ENCODE measurements around the gene NR2C2AP. TPM values are rescaled to one million over a fixed set of nuclear protein-coding genes. Genes with fewer than 3 reads are reported as not detected.

Gene NR2C2AP
- total and polyA plus RNA-seq, 2 of the 13 experiments (the other 11 are each of a cell fraction or from before 2014, with no cell fraction given), result 12.2 to 26.8 TPM

GRCh38 chr19:19192078-19192882 is 10.9 kb downstream of the NR2C2AP start, which contains the start of the genes BORCS8 and RFXANK (continued):
- no peak for TF ChIP-seq ZNF33A (CRISPR knock-in tag; IDR thresholded peaks at IDR 0.05; ENCODE audit: borderline replicate concordance)
- TF ChIP-seq MBNL3 (CRISPR knock-in tag; conservative IDR thresholded peaks at IDR 0.05), result no peak
- no peak for TF ChIP-seq ZNF546 (CRISPR knock-in tag; conservative IDR thresholded peaks at IDR 0.05)
- 0 out of 2 replicates have a peak, but pooled peaks have one; percentile 13 for TF ChIP-seq ZSCAN9 (CRISPR knock-in tag; IDR thresholded peaks at IDR 0.05; ENCODE audit: borderline replicate concordance)
- TF ChIP-seq CHD4 (IDR thresholded peaks at IDR 0.05; ENCODE audit: borderline replicate concordance, low read length), result no peak
- no peak for TF ChIP-seq TCF7L2 (IDR thresholded peaks at IDR 0.05; ENCODE audit: low read depth, low read length)
- peak; percentile 58; the same call in 1 of the 2 replicates for TF ChIP-seq ZNF333 (CRISPR knock-in tag; IDR thresholded peaks at IDR 0.05; ENCODE audit: borderline replicate concordance)
- TF ChIP-seq, protein P1, sequence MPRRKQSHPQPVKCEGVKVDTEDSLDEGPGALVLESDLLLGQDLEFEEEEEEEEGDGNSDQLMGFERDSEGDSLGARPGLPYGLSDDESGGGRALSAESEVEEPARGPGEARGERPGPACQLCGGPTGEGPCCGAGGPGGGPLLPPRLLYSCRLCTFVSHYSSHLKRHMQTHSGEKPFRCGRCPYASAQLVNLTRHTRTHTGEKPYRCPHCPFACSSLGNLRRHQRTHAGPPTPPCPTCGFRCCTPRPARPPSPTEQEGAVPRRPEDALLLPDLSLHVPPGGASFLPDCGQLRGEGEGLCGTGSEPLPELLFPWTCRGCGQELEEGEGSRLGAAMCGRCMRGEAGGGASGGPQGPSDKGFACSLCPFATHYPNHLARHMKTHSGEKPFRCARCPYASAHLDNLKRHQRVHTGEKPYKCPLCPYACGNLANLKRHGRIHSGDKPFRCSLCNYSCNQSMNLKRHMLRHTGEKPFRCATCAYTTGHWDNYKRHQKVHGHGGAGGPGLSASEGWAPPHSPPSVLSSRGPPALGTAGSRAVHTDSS (CRISPR knock-in tag; conservative IDR thresholded peaks at IDR 0.05), result no peak
- TF ChIP-seq SNAPC4 (CRISPR knock-in tag; IDR thresholded peaks at IDR 0.05), result no peak
- no peak for TF ChIP-seq SUZ12 (IDR thresholded peaks at IDR 0.05; ENCODE audit: low read depth, low read length)
- TF ChIP-seq, protein P2, sequence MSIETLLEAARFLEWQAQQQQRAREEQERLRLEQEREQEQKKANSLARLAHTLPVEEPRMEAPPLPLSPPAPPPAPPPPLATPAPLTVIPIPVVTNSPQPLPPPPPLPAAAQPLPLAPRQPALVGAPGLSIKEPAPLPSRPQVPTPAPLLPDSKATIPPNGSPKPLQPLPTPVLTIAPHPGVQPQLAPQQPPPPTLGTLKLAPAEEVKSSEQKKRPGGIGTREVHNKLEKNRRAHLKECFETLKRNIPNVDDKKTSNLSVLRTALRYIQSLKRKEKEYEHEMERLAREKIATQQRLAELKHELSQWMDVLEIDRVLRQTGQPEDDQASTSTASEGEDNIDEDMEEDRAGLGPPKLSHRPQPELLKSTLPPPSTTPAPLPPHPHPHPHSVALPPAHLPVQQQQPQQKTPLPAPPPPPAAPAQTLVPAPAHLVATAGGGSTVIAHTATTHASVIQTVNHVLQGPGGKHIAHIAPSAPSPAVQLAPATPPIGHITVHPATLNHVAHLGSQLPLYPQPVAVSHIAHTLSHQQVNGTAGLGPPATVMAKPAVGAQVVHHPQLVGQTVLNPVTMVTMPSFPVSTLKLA (IDR thresholded peaks at IDR 0.05), result no peak
- TF ChIP-seq NONO (IDR thresholded peaks at IDR 0.05), result no peak
- TF ChIP-seq NONO (CRISPR knock-in tag; conservative IDR thresholded peaks at IDR 0.05), result peak; percentile 80
- no peak for TF ChIP-seq RNF2 (conservative IDR thresholded peaks at IDR 0.05; ENCODE audit: low read depth)
- TF ChIP-seq MEIS1 (CRISPR knock-in tag; IDR thresholded peaks at IDR 0.05; ENCODE audit: borderline replicate concordance), result peak; percentile 88
- no peak for TF ChIP-seq ATF1 (CRISPR knock-in tag; IDR thresholded peaks at IDR 0.05)
- no peak for TF ChIP-seq ZNF317 (CRISPR knock-in tag; IDR thresholded peaks at IDR 0.05)
- no peak for TF ChIP-seq NR2F1 (CRISPR knock-in tag; IDR thresholded peaks at IDR 0.05)
- peak; percentile 69 to 91 for TF ChIP-seq HMGXB4 (CRISPR knock-in tag; IDR thresholded peaks at IDR 0.05; ENCODE audit: borderline replicate concordance in 1 of 2, low read depth in 1 of 2)
- TF ChIP-seq NR3C1 (CRISPR knock-in tag; IDR thresholded peaks at IDR 0.05), result no peak

Measured in HepG2 (cell line).